H9 (cell line): ENCODE measurements around the gene ST3GAL5. TPM values are rescaled to one million over a fixed set of nuclear protein-coding genes. Genes with fewer than 3 reads are reported as not detected.

Experiments used
- DNase-seq: peaks from one replicate; pipeline ENCODE4 v3.0.0-alpha.2; 2017
- H2AFZ ChIP-seq: one replicate; pipeline ENCODE4 v1.6.1; 2013; ENCODE audit warnings: mild to moderate bottlenecking, low read length, control low read depth, moderate library complexity
- H2AK5ac ChIP-seq: 2 replicates; pipeline ENCODE4 v1.6.1; 2013; ENCODE audit warnings: low read length, control low read depth, mixed read lengths; ENCODE audit not compliant: insufficient read length
- H2BK120ac ChIP-seq: one replicate; pipeline ENCODE4 v1.6.1; 2013; ENCODE audit warnings: low read depth, mild to moderate bottlenecking, low read length, control low read depth, inconsistent platforms; ENCODE audit not compliant: poor library complexity, severe bottlenecking
- H2BK12ac ChIP-seq: 2 replicates; pipeline ENCODE4 v1.6.1; 2013; ENCODE audit warnings: low read length, control low read depth, mixed read lengths, low read depth; ENCODE audit not compliant: insufficient read length
- H2BK15ac ChIP-seq: 2 replicates; pipeline ENCODE4 v1.6.1; 2013; ENCODE audit warnings: low read depth, low read length, control low read depth
- H2BK20ac ChIP-seq: one replicate; pipeline ENCODE4 v1.6.1; 2013; ENCODE audit warnings: low read depth, mild to moderate bottlenecking, low read length, control low read depth, inconsistent platforms; ENCODE audit not compliant: poor library complexity, severe bottlenecking
- H2BK5ac ChIP-seq: 2 replicates; pipeline ENCODE4 v1.6.1; 2013; ENCODE audit warnings: low read length, control low read depth, mixed read lengths; ENCODE audit not compliant: insufficient read length
- H3K14ac ChIP-seq: 2 replicates; pipeline ENCODE4 v1.6.1; 2013; ENCODE audit warnings: low read length, control low read depth; ENCODE audit not compliant: insufficient read depth
- H3K18ac ChIP-seq: 2 replicates; pipeline ENCODE4 v1.6.1; 2013; ENCODE audit warnings: low read depth, mild to moderate bottlenecking, mixed read lengths, low read length, control low read depth; ENCODE audit not compliant: insufficient read length
- H3K23ac ChIP-seq: 2 replicates; pipeline ENCODE4 v1.6.1; 2013; ENCODE audit warnings: low read length, control low read depth, mixed read lengths, low read depth; ENCODE audit not compliant: insufficient read length
- H3K23me2 ChIP-seq: 2 replicates; pipeline ENCODE4 v1.6.1; 2013; ENCODE audit warnings: low read depth, mild to moderate bottlenecking, mixed read lengths, low read length, control low read depth; ENCODE audit not compliant: insufficient read length, poor library complexity, severe bottlenecking
- H3K27ac ChIP-seq: 2 replicates; pipeline ENCODE4 v1.5.1; 2013; ENCODE audit warnings: low read length, control low read depth, mixed read lengths, low read depth; ENCODE audit not compliant: insufficient read length
- H3K27me3 ChIP-seq: 2 replicates; pipeline ENCODE4 v1.6.1; 2013; ENCODE audit warnings: low read length, control low read depth, inconsistent platforms; ENCODE audit not compliant: insufficient read depth
- H3K4ac ChIP-seq: 2 replicates; pipeline ENCODE4 v1.6.1; 2013; ENCODE audit warnings: low read depth, mild to moderate bottlenecking, control low read depth, inconsistent platforms, low read length, moderate library complexity
- H3K4me1 ChIP-seq: 2 replicates; pipeline ENCODE4 v1.6.1; 2013; ENCODE audit warnings: low read length, control low read depth, inconsistent platforms; ENCODE audit not compliant: insufficient read depth
- H3K4me2 ChIP-seq: 2 replicates; pipeline ENCODE4 v1.6.1; 2013; ENCODE audit warnings: low read length, control low read depth, mixed read lengths; ENCODE audit not compliant: insufficient read length, insufficient read depth
- H3K56ac ChIP-seq: 2 replicates; pipeline ENCODE4 v1.6.1; 2013; ENCODE audit warnings: low read depth, mild to moderate bottlenecking, mixed read lengths, low read length, control low read depth; ENCODE audit not compliant: insufficient read length
- H3K79me1 ChIP-seq: 2 replicates; pipeline ENCODE4 v1.6.1; 2013; ENCODE audit warnings: low read depth, mild to moderate bottlenecking, moderate library complexity, low read length, control low read depth, inconsistent platforms; ENCODE audit not compliant: insufficient read depth, poor library complexity, severe bottlenecking
- H3K79me2 ChIP-seq: 2 replicates; pipeline ENCODE4 v1.6.1; 2013; ENCODE audit warnings: low read length, control low read depth, inconsistent platforms; ENCODE audit not compliant: insufficient read depth
- H3K9ac ChIP-seq: 2 replicates; pipeline ENCODE4 v1.6.1; 2013; ENCODE audit warnings: low read length, control low read depth, mixed read lengths; ENCODE audit not compliant: insufficient read length; ENCODE audit errors: extremely low read depth
- H3K9me3 ChIP-seq: one replicate; pipeline ENCODE4 v1.6.1; 2013; ENCODE audit warnings: low read depth, low read length, inconsistent platforms; ENCODE audit not compliant: control insufficient read depth
- H3T11ph ChIP-seq: one replicate; pipeline ENCODE4 v1.6.1; 2013; ENCODE audit warnings: mild to moderate bottlenecking, low read length, control low read depth, inconsistent platforms
- H4K20me1 ChIP-seq: one replicate; pipeline ENCODE4 v1.6.1; 2013; ENCODE audit not compliant: control insufficient read depth, insufficient read length, insufficient read depth
- H4K5ac ChIP-seq: 2 replicates; pipeline ENCODE4 v1.6.1; 2013; ENCODE audit warnings: low read depth, mild to moderate bottlenecking, mixed read lengths, low read length, control low read depth; ENCODE audit not compliant: insufficient read length
- H4K8ac ChIP-seq: replicated peaks from 2 replicates; pipeline ENCODE4 v1.6.1; 2013; ENCODE audit warnings: low read length, control low read depth, mixed read lengths, low read depth; ENCODE audit not compliant: insufficient read length
- H4K91ac ChIP-seq: 2 replicates; pipeline ENCODE4 v1.6.1; 2013; ENCODE audit warnings: low read depth, mild to moderate bottlenecking, moderate library complexity, mixed read lengths, low read length, control low read depth; ENCODE audit not compliant: insufficient read length
- H3K27ac Mint-ChIP-seq, 3 experiments: 2 replicates in 2 of 3; 3 replicates in 1 of 3; pipeline ENCODE4 v1.8.0; 2020 to 2021; ENCODE audit warnings: mixed read lengths in 3 of 3, mild to moderate bottlenecking in 1 of 3, moderate library complexity in 1 of 3
- H3K27me3 Mint-ChIP-seq: 2 replicates; pipeline ENCODE4 v1.8.0; 2021; ENCODE audit warnings: low read depth, mild to moderate bottlenecking, moderate library complexity, mixed read lengths
- H3K36me3 Mint-ChIP-seq, 3 experiments: 2 replicates in 2 of 3; 3 replicates in 1 of 3; pipeline ENCODE4 v1.8.0; 2020 to 2021; ENCODE audit warnings: low read depth in 3 of 3, mixed read lengths in 3 of 3; ENCODE audit not compliant: insufficient read depth in 1 of 3
- H3K4me1 Mint-ChIP-seq, 2 experiments: 2 replicates each; pipeline ENCODE4 v1.8.0; 2020; ENCODE audit warnings: mixed read lengths in 2 of 2
- H3K4me3 Mint-ChIP-seq, 2 experiments: 2 replicates in 1 of 2; 3 replicates in 1 of 2; pipeline ENCODE4 v1.8.0; 2020 to 2021; ENCODE audit warnings: mild to moderate bottlenecking in 2 of 2, mixed read lengths in 2 of 2, moderate library complexity in 1 of 2
- H3K9me3 Mint-ChIP-seq, 2 experiments: 2 replicates in 1 of 2; 3 replicates in 1 of 2; pipeline ENCODE4 v1.8.0; 2020; ENCODE audit warnings: mild to moderate bottlenecking in 2 of 2, mixed read lengths in 2 of 2, moderate library complexity in 1 of 2
- WGBS: extraction: QIAGEN DNeasy Blood & Tissue Kit; methylation state at CpG from one replicate; pipeline ENCODE4 v1.1.7; 2013; ENCODE audit warnings: missing lambda C conversion rate, low lambda C conversion rate, mixed read lengths; ENCODE audit not compliant: insufficient read length; ENCODE audit errors: extremely low coverage; 5-methylcytosine and 5-hydroxymethylcytosine counted together
- total RNA-seq: library from RNA; stranded (reverse); gene quantifications from 2 replicates; pipeline ENCODE4 v1.2.1, GENCODE V29; 2021
- TF ChIP-seq, protein P1 (sequence below): fragments of 200-600 bp; sonication (generic); conservative IDR thresholded peaks from 3 replicates; pipeline ENCODE4 v1.8.0; 2021; ENCODE audit warnings: antibody characterized with exemption, mild to moderate bottlenecking

ST3GAL5 gene
- total RNA-seq, 1 experiment from 2014 or later, result 3.3 TPM

DNA sequence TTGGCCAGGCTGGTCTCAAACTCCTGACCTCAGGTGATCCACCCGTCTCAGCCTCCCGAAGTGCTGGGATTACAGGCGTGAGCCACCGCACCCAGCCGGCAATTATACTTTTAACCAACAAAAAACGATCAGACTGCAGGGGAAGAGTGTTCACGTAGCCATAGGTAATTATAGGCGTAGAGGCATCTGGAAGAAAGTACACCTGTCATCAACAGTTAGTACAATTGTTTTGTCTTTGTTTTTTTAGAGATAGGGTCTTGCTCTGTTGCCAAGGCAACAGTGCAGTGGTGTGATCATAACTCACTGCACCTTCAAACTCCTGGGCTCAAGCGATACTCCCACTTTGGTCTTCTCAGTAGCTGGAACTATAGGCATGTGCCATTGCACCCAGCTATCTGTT is 20.0 kb downstream of the ST3GAL5 start:
- H3K79me2 ChIP-seq, result no peaks in the 10 kb centered on the region
- no peak overlapping the region for H2AK5ac ChIP-seq
- H3K9me3 ChIP-seq, result no peaks in the 10 kb centered on the region
- H3K23ac ChIP-seq, result no peak overlapping the region
- no peak overlapping the region for H2AFZ ChIP-seq
- H2BK20ac ChIP-seq, result no peak overlapping the region
- Mint-ChIP-seq H3K36me3 (peaks cover 0 to 1% (median 0%) of the 10 kb centered on the region in 3 experiments; a peak in 1 of 7 replicates), H3K9me3 (no peaks in the 10 kb centered on the region), H3K27me3 (peaks cover 2% of the 10 kb centered on the region), H3K4me3 (no peak overlapping the region), H3K27ac (no peak overlapping the region), H3K4me1 (peaks cover 10 to 24% of the 10 kb centered on the region in 2 experiments)
- no peak overlapping the region for H2BK120ac ChIP-seq
- H3K18ac ChIP-seq, result no peak overlapping the region
- H3K27me3 ChIP-seq, result no peaks in the 10 kb centered on the region
- no peak overlapping the region for H2BK5ac ChIP-seq
- TF ChIP-seq, protein P1, sequence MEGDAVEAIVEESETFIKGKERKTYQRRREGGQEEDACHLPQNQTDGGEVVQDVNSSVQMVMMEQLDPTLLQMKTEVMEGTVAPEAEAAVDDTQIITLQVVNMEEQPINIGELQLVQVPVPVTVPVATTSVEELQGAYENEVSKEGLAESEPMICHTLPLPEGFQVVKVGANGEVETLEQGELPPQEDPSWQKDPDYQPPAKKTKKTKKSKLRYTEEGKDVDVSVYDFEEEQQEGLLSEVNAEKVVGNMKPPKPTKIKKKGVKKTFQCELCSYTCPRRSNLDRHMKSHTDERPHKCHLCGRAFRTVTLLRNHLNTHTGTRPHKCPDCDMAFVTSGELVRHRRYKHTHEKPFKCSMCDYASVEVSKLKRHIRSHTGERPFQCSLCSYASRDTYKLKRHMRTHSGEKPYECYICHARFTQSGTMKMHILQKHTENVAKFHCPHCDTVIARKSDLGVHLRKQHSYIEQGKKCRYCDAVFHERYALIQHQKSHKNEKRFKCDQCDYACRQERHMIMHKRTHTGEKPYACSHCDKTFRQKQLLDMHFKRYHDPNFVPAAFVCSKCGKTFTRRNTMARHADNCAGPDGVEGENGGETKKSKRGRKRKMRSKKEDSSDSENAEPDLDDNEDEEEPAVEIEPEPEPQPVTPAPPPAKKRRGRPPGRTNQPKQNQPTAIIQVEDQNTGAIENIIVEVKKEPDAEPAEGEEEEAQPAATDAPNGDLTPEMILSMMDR, result no peak
- H3K23me2 ChIP-seq, result no peaks in the 10 kb centered on the region
- no peaks in the 10 kb centered on the region; the same call in 1 of the 2 replicates for H3K4me1 ChIP-seq
- no CpG with 5 or more reads among the region's 9 CpGs for WGBS
- H4K5ac ChIP-seq, result no peak overlapping the region
- H4K20me1 ChIP-seq, result no peaks in the 10 kb centered on the region
- no peak for DNase-seq
- H3T11ph ChIP-seq, result no peak overlapping the region
- H3K14ac ChIP-seq, result no peak overlapping the region
- no peak overlapping the region for H4K91ac ChIP-seq
- H2BK15ac ChIP-seq, result no peak overlapping the region
- no peak overlapping the region for H3K56ac ChIP-seq
- no peak overlapping the region for H3K27ac ChIP-seq
- H3K4ac ChIP-seq, result no peak overlapping the region
- no peak overlapping the region for H4K8ac ChIP-seq
- H3K9ac ChIP-seq, result no peak overlapping the region
- H3K4me2 ChIP-seq, result no peak overlapping the region
- no peaks in the 10 kb centered on the region for H3K79me1 ChIP-seq
- H2BK12ac ChIP-seq, result no peak overlapping the region
